WTC11 (cell line): ENCODE measurements around the gene NATD1.

Experiments used
- CBFB ChIP-seq: sonication (generic); formaldehyde crosslinking; IDR thresholded peaks from 2 replicates; pipeline ENCODE4 v1.8.1; 2022; ENCODE audit warnings: mild to moderate bottlenecking, low read depth, missing genetic modification reagents
- CTCF ChIP-seq: fragments of 200-600 bp; IDR thresholded peaks from 2 replicates; pipeline ENCODE4 v1.8.0; 2022; ENCODE audit warnings: antibody characterized with exemption
- MAX ChIP-seq: sonication (generic); formaldehyde crosslinking; IDR thresholded peaks from 2 replicates; pipeline ENCODE4 v1.8.0; 2022; ENCODE audit warnings: mild to moderate bottlenecking, missing genetic modification reagents

GRCh38 chr17:21268596-21269188 is 15.5 kb upstream of the NATD1 start:
- TF ChIP-seq MAX (CRISPR knock-in tag) (no peak), CBFB (CRISPR knock-in tag) (no peak), CTCF (no peak)
